CD4-positive, alpha-beta memory T cell (primary cell): Measurements from ENCODE around the gene EXTL1. TPM values are rescaled to one million over a fixed set of nuclear protein-coding genes. Genes with fewer than 3 reads are reported as not detected.

Experiments
- CTCF ChIA-PET: fragments of 350-600 bp; sonication (Branson Sonifier 250); formaldehyde crosslinking; loops from one replicate; lab custom pipeline; 2021; ENCODE audit warnings: inconsistent platforms; ENCODE audit not compliant: partially characterized antibody; lab: Charles Lee
- POLR2A ChIA-PET: fragments of 350-600 bp; sonication (Branson Sonifier 250); formaldehyde crosslinking; loops from one replicate; lab custom pipeline; 2021; ENCODE audit not compliant: partially characterized antibody; lab: Charles Lee
- DNase-seq, 5 donors: peaks; one replicate each; pipeline versions ENCODE4 v3.0.0 to v3.0.0-alpha.2; 2020 to 2022; ENCODE audit warnings: mixed read lengths in 1 of 5
- H3K27ac ChIP-seq: one replicate; pipeline ENCODE4 v1.7.0; 2013; ENCODE audit warnings: low read depth, low read length
- H3K27me3 ChIP-seq: 2 replicates; pipeline ENCODE4 v1.7.0; 2013; ENCODE audit warnings: mild to moderate bottlenecking, low read length, moderate library complexity; ENCODE audit not compliant: insufficient read depth
- H3K36me3 ChIP-seq: 2 replicates; pipeline ENCODE4 v1.7.0; 2013; ENCODE audit warnings: mild to moderate bottlenecking, low read length, moderate library complexity; ENCODE audit not compliant: insufficient read depth
- H3K4me1 ChIP-seq: 2 replicates; pipeline ENCODE4 v1.7.0; 2013; ENCODE audit warnings: mild to moderate bottlenecking, low read length, moderate library complexity; ENCODE audit not compliant: insufficient read depth
- H3K4me3 ChIP-seq, 2 donors: one replicate each; pipeline ENCODE4 v1.7.0; 2013; ENCODE audit warnings: low read length in 2 of 2, mild to moderate bottlenecking in 1 of 2
- H3K9me3 ChIP-seq, 2 donors: one replicate each; pipeline ENCODE4 v1.7.0; 2013; ENCODE audit warnings: low read length in 2 of 2, control low read depth in 1 of 2; ENCODE audit not compliant: control insufficient read depth in 1 of 2
- H3K27ac Mint-ChIP-seq, 7 donors: one replicate each; pipeline ENCODE4 v1.8.0; 2020 to 2021; ENCODE audit warnings: mixed read lengths in 7 of 7, mild to moderate bottlenecking in 6 of 7, inconsistent platforms in 3 of 7, moderate library complexity in 3 of 7
- H3K27me3 Mint-ChIP-seq, 2 donors: one replicate each; pipeline ENCODE4 v1.8.0; 2020 to 2021; ENCODE audit warnings: mixed read lengths in 2 of 2
- H3K36me3 Mint-ChIP-seq, 2 donors: one replicate each; pipeline ENCODE4 v1.8.0; 2020 to 2021; ENCODE audit warnings: mixed read lengths in 2 of 2, inconsistent platforms in 1 of 2, mild to moderate bottlenecking in 1 of 2
- H3K4me1 Mint-ChIP-seq, 4 donors: one replicate each; pipeline ENCODE4 v1.8.0; 2020 to 2021; ENCODE audit warnings: mixed read lengths in 4 of 4, mild to moderate bottlenecking in 1 of 4
- H3K4me3 Mint-ChIP-seq, 8 donors: one replicate each; pipeline ENCODE4 v1.8.0; 2020 to 2021; ENCODE audit warnings: mixed read lengths in 8 of 8, mild to moderate bottlenecking in 7 of 8, moderate library complexity in 6 of 8, inconsistent platforms in 3 of 8
- H3K9me3 Mint-ChIP-seq, 8 donors: one replicate each; pipeline ENCODE4 v1.8.0; 2020 to 2021; ENCODE audit warnings: mixed read lengths in 8 of 8, mild to moderate bottlenecking in 5 of 8, inconsistent platforms in 3 of 8, moderate library complexity in 1 of 8
- intact Hi-C: fragments of 100-400 bp; cut with micrococcal nuclease; formaldehyde crosslinking; loops from one replicate; pipeline ENCODE4 v1.15.1; 2023
- polyA plus RNA-seq, 2 donors: library from polyadenylated mRNA; unstranded; fragments of 300-500 nt; fragmentation: Illumina TruSeq; gene quantifications; one replicate each; pipeline ENCODE4 v1.2.3, GENCODE V29; 2021
- total RNA-seq, 2 experiments: library from RNA; stranded (reverse); gene quantifications; one replicate each; pipeline ENCODE4 v1.2.3, GENCODE V29; 2021

The EXTL1 gene
- total and polyA plus RNA-seq, 4 experiments from 2014 or later: 0.12 to 0.19 TPM; not detected in 2

GRCh38 chr1:26029054-26029863 lies 7.7 kb downstream of the EXTL1 start:
- Histone ChIP-seq H3K4me1 (no peaks in the 10 kb centered on the region), H3K4me3 (no peak overlapping the region), H3K9me3 (no peaks in the 10 kb centered on the region), H3K36me3 (no peaks in the 10 kb centered on the region), H3K27ac (no peak overlapping the region), H3K27me3 (no peaks in the 10 kb centered on the region)
- no peak overlapping the region for H3K27ac Mint-ChIP-seq
- ChIA-PET CTCF (interaction anchor here (1.0 to 1.4 kb wide), 2 partner anchors 9 to 30 kb away, joined by 3 to 6 read pairs; no protein-coding TSS in a partner anchor), POLR2A (no interaction called here)
- H3K4me1 Mint-ChIP-seq: peaks cover 0 to 1% (median under 1%) of the 10 kb centered on the region in 4 donors
- no peaks in the 10 kb centered on the region for H3K9me3 Mint-ChIP-seq
- intact Hi-C loops: no loop called here
- H3K4me3 Mint-ChIP-seq: no peak overlapping the region
- no peaks in the 10 kb centered on the region for H3K36me3 Mint-ChIP-seq
- DNase-seq: no peak
- H3K27me3 Mint-ChIP-seq: peaks cover 1 to 2% of the 10 kb centered on the region in 2 donors

- Mint-ChIP-seq H3K27me3 (peaks cover 1 to 2% of the 10 kb centered on the region in 2 donors), H3K4me1 (peaks cover 3 to 8% (median 7%) of the 10 kb centered on the region in 4 donors)
- CTCF ChIA-PET: interaction anchor here (1.4 kb wide), 1 partner anchor 9 kb away, joined by 6 read pairs; no protein-coding TSS in a partner anchor
Observed at GRCh38 chr1:26029864-26030481, 8.4 kb downstream of the EXTL1 start.

GRCh38 chr1:26031196-26031595 lies 9.6 kb downstream of the EXTL1 start:
- Mint-ChIP-seq H3K4me1 (peaks cover 3 to 20% (median 11%) of the 10 kb centered on the region in 4 donors), H3K36me3 (peaks cover 0 to 7% of the 10 kb centered on the region in 2 donors), H3K27ac (no peak overlapping the region), H3K4me3 (no peak overlapping the region), H3K27me3 (peaks cover 1 to 2% of the 10 kb centered on the region in 2 donors), H3K9me3 (no peaks in the 10 kb centered on the region)
- POLR2A ChIA-PET: interaction anchor here (0.6 kb wide), 1 partner anchor 422 kb away, joined by 4 read pairs; no protein-coding TSS in a partner anchor
- no peak overlapping the region for H3K4me3 ChIP-seq
- no peaks in the 10 kb centered on the region for H3K27me3 ChIP-seq
- no peak overlapping the region for H3K27ac ChIP-seq
- intact Hi-C loops: no loop called here
- H3K4me1 ChIP-seq: peaks cover 13% of the 10 kb centered on the region
- CTCF ChIA-PET: no interaction called here
- H3K36me3 ChIP-seq: no peaks in the 10 kb centered on the region
- H3K9me3 ChIP-seq: no peaks in the 10 kb centered on the region
- DNase-seq: no peak

More at GRCh38 chr1:26029864-26030481, 8.4 kb downstream of the EXTL1 start:
- DNase-seq: no peak
- intact Hi-C loops: no loop called here
- H3K4me3 ChIP-seq: no peak overlapping the region
- Mint-ChIP-seq H3K27ac (no peak overlapping the region), H3K36me3 (peaks cover 0 to 1% of the 10 kb centered on the region in 2 donors), H3K4me3 (no peak overlapping the region), H3K9me3 (no peaks in the 10 kb centered on the region)
- no peaks in the 10 kb centered on the region for H3K36me3 ChIP-seq
- peaks cover 7% of the 10 kb centered on the region for H3K4me1 ChIP-seq
- no peaks in the 10 kb centered on the region for H3K27me3 ChIP-seq
- H3K27ac ChIP-seq: no peak overlapping the region
- POLR2A ChIA-PET: no interaction called here
- no peaks in the 10 kb centered on the region for H3K9me3 ChIP-seq

- peak overlapping the region in 2 of 8 donors; percentile 15 to 29 for H3K4me3 Mint-ChIP-seq
- POLR2A ChIA-PET: interaction anchor here (0.6 kb wide), 1 partner anchor 422 kb away, joined by 4 read pairs; no protein-coding TSS in a partner anchor
- H3K27ac Mint-ChIP-seq: peak overlapping the region in 1 of 7 donors; percentile 41
- no peaks in the 10 kb centered on the region for H3K27me3 ChIP-seq
- peaks cover 3 to 21% (median 11%) of the 10 kb centered on the region in 4 donors for H3K4me1 Mint-ChIP-seq
- H3K4me1 ChIP-seq: peaks cover 15% of the 10 kb centered on the region
- peaks cover 1 to 2% of the 10 kb centered on the region in 2 donors for H3K27me3 Mint-ChIP-seq
- H3K9me3 Mint-ChIP-seq: no peaks in the 10 kb centered on the region
- H3K9me3 ChIP-seq: no peaks in the 10 kb centered on the region
- peaks cover 0 to 7% of the 10 kb centered on the region in 2 donors for H3K36me3 Mint-ChIP-seq
- CTCF ChIA-PET: no interaction called here
- H3K27ac ChIP-seq: no peak overlapping the region
- no peak overlapping the region for H3K4me3 ChIP-seq
- H3K36me3 ChIP-seq: no peaks in the 10 kb centered on the region
- intact Hi-C loops: no loop called here
- DNase-seq: no peak
Observed at GRCh38 chr1:26031611-26032220, 10.1 kb downstream of the EXTL1 start.

GRCh38 chr1:26032656-26033357 lies 11.2 kb downstream of the EXTL1 start:
- peaks cover 1 to 2% of the 10 kb centered on the region in 2 donors for H3K27me3 Mint-ChIP-seq
- Histone ChIP-seq H3K4me1 (peaks cover 15% of the 10 kb centered on the region), H3K27me3 (no peaks in the 10 kb centered on the region), H3K9me3 (no peaks in the 10 kb centered on the region), H3K36me3 (no peaks in the 10 kb centered on the region), H3K4me3 (no peak overlapping the region), H3K27ac (no peak overlapping the region)
- no peak overlapping the region for H3K27ac Mint-ChIP-seq
- ChIA-PET CTCF (interaction anchor here (1.1 to 1.6 kb wide), 2 partner anchors 128 to 137 kb away, joined by 3 read pairs; partner anchors contain the start of gene ZNF593), POLR2A (no interaction called here)
- H3K4me3 Mint-ChIP-seq: peak overlapping the region in 2 of 8 donors; percentile 10 to 61
- H3K9me3 Mint-ChIP-seq: no peaks in the 10 kb centered on the region
- peaks cover 0 to 7% of the 10 kb centered on the region in 2 donors for H3K36me3 Mint-ChIP-seq
- DNase-seq: no peak
- intact Hi-C loops: no loop called here
- peaks cover 2 to 21% (median 11%) of the 10 kb centered on the region in 4 donors for H3K4me1 Mint-ChIP-seq

GRCh38 chr1:26034504-26035202 lies 13.1 kb downstream of the EXTL1 start:
- peak overlapping the region; percentile 77 for H3K27ac ChIP-seq
- no peaks in the 10 kb centered on the region for H3K9me3 ChIP-seq
- H3K9me3 Mint-ChIP-seq: no peaks in the 10 kb centered on the region
- ChIA-PET POLR2A (interaction anchor here (1.2 kb wide), 1 partner anchor 15 kb away, joined by 4 read pairs; no protein-coding TSS in a partner anchor), CTCF (interaction anchor here (0.7 to 3.2 kb wide), 10 partner anchors 8 to 148 kb away, joined by 3 to 18 read pairs (median 4); partner anchors contain the start of gene ZNF593)
- peaks cover 1 to 2% of the 10 kb centered on the region in 2 donors for H3K27me3 Mint-ChIP-seq
- H3K27ac Mint-ChIP-seq: peak overlapping the region in 6 of 7 donors; percentile 42 to 96 (median 68)
- no peak for DNase-seq
- peaks cover 2 to 21% (median 11%) of the 10 kb centered on the region in 4 donors for H3K4me1 Mint-ChIP-seq
- peaks cover 0 to 7% of the 10 kb centered on the region in 2 donors for H3K36me3 Mint-ChIP-seq
- peaks cover 15% of the 10 kb centered on the region for H3K4me1 ChIP-seq
- no peaks in the 10 kb centered on the region for H3K27me3 ChIP-seq
- H3K36me3 ChIP-seq: no peaks in the 10 kb centered on the region
- H3K4me3 ChIP-seq: peak overlapping the region; percentile 48 to 84
- intact Hi-C loops: loop anchor here (1.0 to 5.0 kb wide), 5 partner anchors 36 to 198 kb away; partner anchors contain the start of genes CEP85 and PAFAH2
- peak overlapping the region; percentile 94 to 99 (median 95) for H3K4me3 Mint-ChIP-seq
